H1 (cell line): ENCODE results near the gene IZUMO2. TPM values are rescaled to one million over a fixed set of nuclear protein-coding genes. Genes with fewer than 3 reads are reported as not detected.

Experiments used
- CTCF ChIA-PET: fragments of 300-600 bp; sonication (Branson Sonifier 250); formaldehyde crosslinking; loops from one replicate; lab custom pipeline; 2021; ENCODE audit not compliant: partially characterized antibody; lab: Charles Lee
- POLR2A ChIA-PET: fragments of 300-600 bp; sonication (Branson Sonifier 250); formaldehyde crosslinking; loops from one replicate; lab custom pipeline; 2021; ENCODE audit warnings: inconsistent platforms; ENCODE audit not compliant: partially characterized antibody; lab: Charles Lee
- DNase-seq, 2 experiments: peaks; one replicate each; pipeline versions ENCODE4 v3.0.0 to v3.0.0-alpha.2; 2010 to 2022; ENCODE audit warnings: low spot score in 2 of 2, low read depth in 1 of 2, mixed read lengths in 1 of 2
- FAIRE-seq: peaks from 2 replicates; lab custom pipeline; 2011; peaks lifted over from hg19 to GRCh38; lab: Jason Lieb, UNC
- H2AFZ ChIP-seq: 2 replicates; pipeline ENCODE4 v1.8.1; 2012; ENCODE audit warnings: low read length, inconsistent platforms
- H2AK5ac ChIP-seq: 2 replicates; pipeline ENCODE4 v1.6.1; 2013; ENCODE audit warnings: low read depth, low read length
- H2BK120ac ChIP-seq: replicated peaks from 2 replicates; pipeline ENCODE3; 2013; ENCODE audit warnings: low read depth, low read length, inconsistent platforms
- H2BK12ac ChIP-seq: 2 replicates; pipeline ENCODE4 v1.6.1; 2013; ENCODE audit warnings: low read depth, low read length
- H2BK15ac ChIP-seq: 2 replicates; pipeline ENCODE4 v1.6.1; 2013; ENCODE audit warnings: low read length
- H2BK20ac ChIP-seq: 2 replicates; pipeline ENCODE4 v1.6.1; 2013; ENCODE audit warnings: low read length
- H2BK5ac ChIP-seq: 2 replicates; pipeline ENCODE4 v1.6.1; 2013; ENCODE audit warnings: low read depth, low read length
- H3K14ac ChIP-seq: 2 replicates; pipeline ENCODE4 v1.6.1; 2013; ENCODE audit warnings: inconsistent platforms; ENCODE audit not compliant: insufficient read length
- H3K18ac ChIP-seq: 2 replicates; pipeline ENCODE4 v1.6.1; 2013; ENCODE audit warnings: low read length; ENCODE audit errors: extremely low read depth
- H3K23ac ChIP-seq: 2 replicates; pipeline ENCODE4 v1.6.1; 2013; ENCODE audit warnings: inconsistent platforms; ENCODE audit not compliant: insufficient read length
- H3K23me2 ChIP-seq: 2 replicates; pipeline ENCODE4 v1.6.1; 2013; ENCODE audit warnings: low read depth, low read length
- H3K27ac ChIP-seq: 2 replicates; pipeline ENCODE4 v1.6.1; 2011; ENCODE audit warnings: low read depth, low read length, inconsistent platforms
- H3K27me3 ChIP-seq, 4 experiments: replicated peaks in 1 of 4; 1 replicate in 1 of 4; 2 replicates in 3 of 4; pipeline versions ENCODE4 v1.6.1 to v1.8.1; 2011 to 2013; ENCODE audit warnings: low read length in 3 of 4, mild to moderate bottlenecking in 3 of 4, inconsistent platforms in 2 of 4, mixed read lengths in 2 of 4, moderate library complexity in 1 of 4; ENCODE audit not compliant: control insufficient read depth in 3 of 4, insufficient read depth in 3 of 4; ENCODE audit errors: extremely low read depth in 1 of 4
- H3K36me3 ChIP-seq, 4 experiments: 2 replicates each; pipeline versions ENCODE4 v1.6.1 to v1.8.1; 2011 to 2013; ENCODE audit warnings: mild to moderate bottlenecking in 4 of 4, low read length in 3 of 4, moderate library complexity in 2 of 4, control low read depth in 1 of 4, inconsistent platforms in 1 of 4; ENCODE audit not compliant: insufficient read depth in 4 of 4, control insufficient read depth in 2 of 4
- H3K4ac ChIP-seq: replicated peaks from 2 replicates; pipeline ENCODE3; 2013; ENCODE audit warnings: low read length, low read depth, mixed read lengths, inconsistent platforms; ENCODE audit not compliant: insufficient read length
- H3K4me1 ChIP-seq, 4 experiments: replicated peaks in 1 of 4; 1 replicate in 1 of 4; 2 replicates in 3 of 4; pipeline versions ENCODE4 v1.6.1 to v1.8.1; 2011 to 2013; ENCODE audit warnings: low read length in 3 of 4, inconsistent platforms in 2 of 4, mixed read lengths in 1 of 4; ENCODE audit not compliant: insufficient read depth in 4 of 4, control insufficient read depth in 3 of 4
- H3K4me2 ChIP-seq, 2 experiments: 2 replicates each; pipeline versions ENCODE4 v1.6.1 to v1.8.1; 2011 to 2013; ENCODE audit warnings: low read depth in 2 of 2, low read length in 2 of 2, control low read depth in 1 of 2, inconsistent platforms in 1 of 2, mild to moderate bottlenecking in 1 of 2; ENCODE audit not compliant: insufficient read depth in 1 of 2
- H3K4me3 ChIP-seq, 4 experiments: fragments of 200-600, 300-600 bp in 1 of 4; sonication (generic), shearing (Covaris generic), sonication (Bioruptor Twin) in 1 of 4; 2 replicates each; pipeline versions ENCODE4 v1.5.1 to v1.8.1; 2011 to 2016; ENCODE audit warnings: low read length in 4 of 4, low read depth in 3 of 4, control low read depth in 2 of 4, inconsistent platforms in 2 of 4, mild to moderate bottlenecking in 2 of 4, mixed read lengths in 1 of 4, moderate library complexity in 1 of 4; ENCODE audit not compliant: insufficient read depth in 2 of 4; ENCODE audit errors: extremely low read depth in 1 of 4
- H3K56ac ChIP-seq: replicated peaks from 2 replicates; pipeline ENCODE3; 2013; ENCODE audit warnings: low read depth, mild to moderate bottlenecking, mixed read lengths, low read length, inconsistent platforms; ENCODE audit not compliant: insufficient read length
- H3K79me1 ChIP-seq: 2 replicates; pipeline ENCODE4 v1.6.1; 2013; ENCODE audit warnings: low read depth, low read length, control low read depth
- H3K79me2 ChIP-seq, 2 experiments: 2 replicates each; pipeline versions ENCODE4 v1.6.1 to v1.8.1; 2012 to 2013; ENCODE audit warnings: low read length in 2 of 2, mild to moderate bottlenecking in 2 of 2, inconsistent platforms in 1 of 2; ENCODE audit not compliant: insufficient read depth in 2 of 2, control insufficient read depth in 1 of 2
- H3K9ac ChIP-seq, 4 experiments: replicated peaks in 1 of 4; 1 replicate in 1 of 4; 2 replicates in 3 of 4; pipeline versions ENCODE4 v1.6.1 to v1.8.1; 2011 to 2013; ENCODE audit warnings: low read depth in 3 of 4, low read length in 3 of 4, control low read depth in 2 of 4, mild to moderate bottlenecking in 2 of 4, moderate library complexity in 2 of 4, inconsistent platforms in 1 of 4; ENCODE audit errors: extremely low read depth in 1 of 4
- H3K9me3 ChIP-seq, 2 experiments: 2 replicates each; pipeline versions ENCODE4 v1.6.1 to v1.8.1; 2012 to 2013; ENCODE audit warnings: mild to moderate bottlenecking in 2 of 2, moderate library complexity in 2 of 2, control low read depth in 1 of 2, inconsistent platforms in 1 of 2, low read depth in 1 of 2, low read length in 1 of 2, mixed read lengths in 1 of 2; ENCODE audit not compliant: insufficient read depth in 2 of 2
- H4K20me1 ChIP-seq, 2 experiments: replicated peaks in 1 of 2; 2 replicates each; pipeline versions ENCODE3 to v1.8.1; 2011 to 2013; ENCODE audit warnings: inconsistent platforms in 2 of 2, low read length in 2 of 2, mild to moderate bottlenecking in 1 of 2; ENCODE audit not compliant: insufficient read depth in 2 of 2, control insufficient read depth in 1 of 2
- H4K5ac ChIP-seq: 2 replicates; pipeline ENCODE4 v1.6.1; 2013; ENCODE audit warnings: low read length, low read depth, mixed read lengths, inconsistent platforms; ENCODE audit not compliant: insufficient read length
- H4K8ac ChIP-seq: 2 replicates; pipeline ENCODE4 v1.8.0; 2013; ENCODE audit warnings: mild to moderate bottlenecking, moderate library complexity, low read length, inconsistent platforms; ENCODE audit not compliant: insufficient read depth; ENCODE audit errors: extremely low read depth
- H4K91ac ChIP-seq: replicated peaks from 2 replicates; pipeline ENCODE3; 2013; ENCODE audit warnings: low read length, mixed read lengths, inconsistent platforms; ENCODE audit not compliant: insufficient read length
- ASH2L ChIP-seq: fragments of 200-600, 300-600 bp; sonication (generic); IDR thresholded peaks from one replicate; pipeline ENCODE4 v1.7.1; 2017; ENCODE audit warnings: low read length
- CEBPB ChIP-seq: IDR thresholded peaks from 2 replicates; pipeline ENCODE4 v1.6.1; 2012; ENCODE audit warnings: low read depth, low read length
- SIRT6 ChIP-seq: IDR thresholded peaks from one replicate; pipeline ENCODE4 v1.7.1; 2012; ENCODE audit warnings: low read length, inconsistent platforms
- TAF7 ChIP-seq: optimal IDR thresholded peaks from 2 replicates; pipeline ENCODE3; 2011; ENCODE audit warnings: low read depth, mild to moderate bottlenecking, inconsistent platforms, low read length, moderate library complexity, borderline replicate concordance
- WGBS, 2 experiments: shearing (Covaris generic) in 1 of 2; methylation state at CpG; one replicate each; pipeline versions ENCODE4 v1.1.6 to v1.1.7; 2013 to 2015; ENCODE audit warnings: low lambda C conversion rate in 2 of 2, mixed read lengths in 2 of 2, inconsistent platforms in 1 of 2, low coverage in 1 of 2, missing lambda C conversion rate in 1 of 2; ENCODE audit not compliant: insufficient replicate concordance in 2 of 2, insufficient coverage in 1 of 2, insufficient read length in 1 of 2; ENCODE audit errors: extremely low coverage in 1 of 2, missing lambda C conversion rate in 1 of 2; 5-methylcytosine and 5-hydroxymethylcytosine counted together
- polyA plus RNA-seq, 7 experiments: library from polyadenylated mRNA; depleted of rRNA in 3 of 7; stranded (reverse) in 5 of 7; unstranded in 2 of 7; fragments of >200 nt in 5 of 7; fragments of 200-250 nt in 2 of 7; gene quantifications; 1 replicate in 5 of 7; 2 replicates in 1 of 7; 4 replicates in 1 of 7; pipeline versions ENCODE4 v1.2.1 to v1.2.3, GENCODE V29; 2011 to 2013; ENCODE audit warnings: missing spikeins in 2 of 7, mixed read lengths in 2 of 7
- total RNA-seq: library from RNA; stranded (reverse); fragmentation: NEBNext Ultra II Directional; extraction: Animal tissue kit (Norgen Biotek cat#: 25700); gene quantifications from 2 replicates; pipeline ENCODE4 v1.2.1, GENCODE V29; 2021

IZUMO2 gene
- total and polyA plus RNA-seq, 2 of the 8 experiments (the other 6 are each of a cell fraction or from before 2014, with no cell fraction given): 1.7 to 1.9 TPM

DNA sequence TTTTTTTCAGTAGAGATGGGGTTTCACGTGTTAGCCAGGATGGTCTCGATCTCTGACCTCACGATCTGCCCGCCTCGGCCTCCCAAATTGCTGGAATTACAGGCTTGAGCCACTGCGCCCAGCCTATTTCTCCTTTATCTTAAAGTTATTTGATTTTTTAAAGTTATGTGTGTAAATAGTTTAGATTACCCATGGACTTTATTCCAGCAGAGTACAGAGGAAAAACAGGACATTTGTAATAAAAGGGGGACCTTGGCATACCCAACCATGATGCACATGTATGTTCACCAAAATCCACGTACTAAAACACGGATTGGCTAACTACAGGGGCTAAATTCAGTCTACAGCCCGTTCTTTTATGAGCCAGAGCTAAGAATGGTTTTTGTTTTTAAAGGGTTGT lies 13.7 kb upstream of the IZUMO2 start:
- no peak overlapping the region for H2BK15ac ChIP-seq
- DNase-seq: no peak
- H4K5ac ChIP-seq: no peak overlapping the region
- H3K18ac ChIP-seq: no peak overlapping the region
- no peaks in the 10 kb centered on the region for H3K27me3 ChIP-seq
- H3K4me2 ChIP-seq: no peak overlapping the region
- H2AFZ ChIP-seq: no peak overlapping the region
- H3K79me2 ChIP-seq: no peaks in the 10 kb centered on the region
- H3K27ac ChIP-seq: no peak overlapping the region
- H2AK5ac ChIP-seq: no peak overlapping the region
- no peak overlapping the region for H2BK120ac ChIP-seq
- H4K8ac ChIP-seq: no peak overlapping the region
- H3K9me3 ChIP-seq: peaks cover 9 to 16% of the 10 kb centered on the region in 2 experiments; a peak in 3 of 4 replicates
- no peak overlapping the region for H2BK5ac ChIP-seq
- no peak overlapping the region for H2BK12ac ChIP-seq
- no peak overlapping the region for H3K4ac ChIP-seq
- H3K9ac ChIP-seq: no peak overlapping the region
- H3K4me3 ChIP-seq: no peak overlapping the region
- H3K79me1 ChIP-seq: no peaks in the 10 kb centered on the region
- WGBS, 2 experiments: 85% methylated on average over 9 of the region's 9 CpGs; no CpG with 5 or more reads in 1 of the 2 experiments
- H2BK20ac ChIP-seq: no peak overlapping the region
- H3K23ac ChIP-seq: no peak overlapping the region
- FAIRE-seq: no peak
- no peaks in the 10 kb centered on the region for H3K23me2 ChIP-seq
- ChIA-PET CTCF (interaction anchor here (1.6 kb wide), 1 partner anchor 11 kb away, joined by 5 read pairs; no protein-coding TSS in a partner anchor), POLR2A (interaction anchor here (0.8 kb wide), 1 partner anchor 28 kb away, joined by 3 read pairs; no protein-coding TSS in a partner anchor)
- H3K4me1 ChIP-seq: no peaks in the 10 kb centered on the region
- no peak for TF ChIP-seq TAF7
- no peak for TF ChIP-seq CEBPB
- TF ChIP-seq SIRT6: no peak
- TF ChIP-seq ASH2L: no peak
- H3K56ac ChIP-seq: no peak overlapping the region
- no peaks in the 10 kb centered on the region for H3K36me3 ChIP-seq
- H4K91ac ChIP-seq: no peak overlapping the region
- no peaks in the 10 kb centered on the region for H4K20me1 ChIP-seq
- no peak overlapping the region for H3K14ac ChIP-seq
